ENCODE data around the gene UBR4.

The UBR4 gene

GRCh38 chr1:19229828-19230325 is 19.8 kb upstream of the UBR4 start:
- no peak for TF ChIP-seq CTCF (IDR thresholded peaks at IDR 0.05; ENCODE audit: low read depth, low read length)
- DNase-seq (ENCODE audit: low read depth, low spot score): no peak
- H3K4me3 ChIP-seq (ENCODE audit: low read depth, low read length): no peak overlapping the region
- in situ Hi-C loops (cut with HindIII; ENCODE audit: low sequenced_read_pairs): no loop called here

GRCh38 chr1:19229229-19229628 is 19.2 kb upstream of the UBR4 start:
- DNase-seq (ENCODE audit: low read depth, low spot score): no peak
- H3K4me3 ChIP-seq (ENCODE audit: low read depth, low read length): no peak overlapping the region
- in situ Hi-C loops (cut with HindIII; ENCODE audit: low sequenced_read_pairs): no loop called here
- TF ChIP-seq CTCF (IDR thresholded peaks at IDR 0.05; ENCODE audit: low read depth, low read length): no peak

- TF ChIP-seq CTCF (IDR thresholded peaks at IDR 0.05; ENCODE audit: low read depth, low read length): no peak
- no peak overlapping the region for H3K4me3 ChIP-seq (ENCODE audit: low read depth, low read length)
- in situ Hi-C loops (cut with HindIII; ENCODE audit: low sequenced_read_pairs): no loop called here
- DNase-seq (ENCODE audit: low read depth, low spot score): peak; percentile 57
These were observed 13.1 kb upstream of the UBR4 start for GRCh38 chr1:19222979-19223824.

GRCh38 chr1:19222573-19222972 is 12.5 kb upstream of the UBR4 start:
- H3K4me3 ChIP-seq (ENCODE audit: low read depth, low read length): no peak overlapping the region
- no peak for TF ChIP-seq CTCF (IDR thresholded peaks at IDR 0.05; ENCODE audit: low read depth, low read length)
- in situ Hi-C loops (cut with HindIII; ENCODE audit: low sequenced_read_pairs): no loop called here
- no peak for DNase-seq (ENCODE audit: low read depth, low spot score)

- no peak overlapping the region for H3K4me3 ChIP-seq (ENCODE audit: low read depth, low read length)
- no peak for DNase-seq (ENCODE audit: low read depth, low spot score)
- no peak for TF ChIP-seq CTCF (IDR thresholded peaks at IDR 0.05; ENCODE audit: low read depth, low read length)
- in situ Hi-C loops (cut with HindIII; ENCODE audit: low sequenced_read_pairs): no loop called here
These were observed 10.9 kb upstream of the UBR4 start for GRCh38 chr1:19220991-19221390.

- no peak for TF ChIP-seq CTCF (IDR thresholded peaks at IDR 0.05; ENCODE audit: low read depth, low read length)
- no peak for DNase-seq (ENCODE audit: low read depth, low spot score)
- H3K4me3 ChIP-seq (ENCODE audit: low read depth, low read length): no peak overlapping the region
- in situ Hi-C loops (cut with HindIII; ENCODE audit: low sequenced_read_pairs): no loop called here
These were observed 10.2 kb upstream of the UBR4 start for GRCh38 chr1:19220080-19220846.
